HepG2 (cell line): ENCODE results near the gene MSI2. TPM values are rescaled to one million over a fixed set of nuclear protein-coding genes. Genes with fewer than 3 reads are reported as not detected.

Experiments used
- ATAC-seq: fragments of 200-7000 bp; cut with Tn5 transposase; 3 replicates; pipeline ENCODE4 v1.9.1; 2020; ENCODE audit warnings: mild to moderate bottlenecking, moderate library complexity
- BruUV-seq: library from RNA; stranded (reverse); fragments of 400-500 nt; replicated peaks from 2 replicates; lab custom pipeline; 2021; lab: Mats Ljungman, UMichigan
- CTCF ChIA-PET: fragments of 300-600 bp; formaldehyde crosslinking; extraction: SDS; loops from one replicate; lab custom pipeline; 2021; ENCODE audit warnings: low total read pairs, inconsistent platforms, low intra/inter-chr PET ratio; lab: Yijun Ruan, JAX
- POLR2A ChIA-PET: fragments of 350-600 bp; sonication (Branson Sonifier 250); formaldehyde crosslinking; loops from one replicate; lab custom pipeline; 2020; ENCODE audit warnings: antibody characterized with exemption, inconsistent platforms; lab: Yijun Ruan, JAX
- DNase-seq: peaks from one replicate; pipeline ENCODE4 v3.0.0-alpha.2; 2015; ENCODE audit warnings: low spot score
- FAIRE-seq: peaks from 3 replicates; lab custom pipeline; 2011; peaks lifted over from hg19 to GRCh38; lab: Jason Lieb, UNC
- H2AFZ ChIP-seq: one replicate; pipeline ENCODE4 v1.6.1; 2011; ENCODE audit warnings: low read length, inconsistent platforms
- H3K27ac ChIP-seq: fragments of 300-600 bp; 3 replicates; pipeline ENCODE4 v1.8.0; 2011; ENCODE audit warnings: mixed run types, mild to moderate bottlenecking, mixed read lengths, low read length, inconsistent platforms; ENCODE audit not compliant: insufficient read depth; ENCODE audit errors: extremely low read length
- H3K27me3 ChIP-seq, 2 experiments: fragments of 200-600 bp in 1 of 2; 2 replicates in 1 of 2; 3 replicates in 1 of 2; pipeline versions ENCODE4 v1.6.0 to v1.8.0; 2011; ENCODE audit warnings: low read length in 2 of 2, mild to moderate bottlenecking in 2 of 2, moderate library complexity in 2 of 2, inconsistent platforms in 1 of 2; ENCODE audit not compliant: insufficient read depth in 2 of 2, control insufficient read depth in 1 of 2
- H3K36me3 ChIP-seq, 2 experiments: fragments of 200-600 bp in 1 of 2; replicated peaks in 1 of 2; 2 replicates in 1 of 2; 3 replicates in 1 of 2; pipeline versions ENCODE4 v1.5.1 to v1.8.0; 2011; ENCODE audit warnings: low read length in 2 of 2, inconsistent platforms in 1 of 2; ENCODE audit not compliant: insufficient read depth in 2 of 2, control insufficient read depth in 1 of 2
- H3K4me1 ChIP-seq: 2 replicates; pipeline ENCODE4 v1.5.1; 2012; ENCODE audit warnings: low read length, inconsistent platforms; ENCODE audit not compliant: insufficient read depth
- H3K4me2 ChIP-seq: 2 replicates; pipeline ENCODE4 v1.6.0; 2011; ENCODE audit warnings: low read depth, low read length, inconsistent platforms
- H3K4me3 ChIP-seq, 3 experiments: fragments of 200-600 bp in 1 of 3; sonication (generic), shearing (Covaris generic) in 1 of 3; replicated peaks in 1 of 3; 2 replicates each; pipeline ENCODE4 v1.5.1; 2011 to 2016; ENCODE audit warnings: low read length in 3 of 3, inconsistent platforms in 2 of 3, low read depth in 2 of 3, mild to moderate bottlenecking in 2 of 3, control low read depth in 1 of 3, mixed read lengths in 1 of 3; ENCODE audit not compliant: insufficient read depth in 1 of 3
- H3K79me2 ChIP-seq: one replicate; pipeline ENCODE4 v1.6.1; 2011; ENCODE audit warnings: low read length, inconsistent platforms; ENCODE audit not compliant: insufficient read depth
- H3K9ac ChIP-seq: 2 replicates; pipeline ENCODE4 v1.6.0; 2011; ENCODE audit warnings: mild to moderate bottlenecking, low read depth, low read length, inconsistent platforms; ENCODE audit not compliant: insufficient read depth
- H3K9me3 ChIP-seq: 2 replicates; pipeline ENCODE4 v1.5.1; 2012; ENCODE audit warnings: mild to moderate bottlenecking, low read length
- H4K20me1 ChIP-seq: 2 replicates; pipeline ENCODE4 v1.6.0; 2011; ENCODE audit warnings: inconsistent platforms, mild to moderate bottlenecking, low read length, moderate library complexity; ENCODE audit not compliant: insufficient read depth
- BCL6 ChIP-seq: IDR thresholded peaks from 2 replicates; pipeline ENCODE4 v1.6.1; 2016; ENCODE audit warnings: missing genetic modification reagents, missing compliant biosample characterization
- BRCA1 ChIP-seq: sonication (generic); formaldehyde crosslinking; IDR thresholded peaks from 2 replicates; pipeline ENCODE4 v1.4.0; 2020; ENCODE audit warnings: missing genetic modification reagents
- FOXA1 ChIP-seq, 2 experiments: fragments of 450-650 bp in 1 of 2; sonication (generic) in 1 of 2; formaldehyde crosslinking in 1 of 2; IDR thresholded peaks; 2 replicates each; pipeline versions ENCODE4 v1.4.0 to v1.6.1; 2016 to 2020; ENCODE audit warnings: missing genetic modification reagents in 1 of 2
- FOXO1 ChIP-seq: sonication (generic); formaldehyde crosslinking; IDR thresholded peaks from 2 replicates; pipeline ENCODE4 v1.4.0; 2020; ENCODE audit warnings: missing genetic modification reagents
- HCFC1 ChIP-seq: fragments of 150-350 bp; IDR thresholded peaks from 2 replicates; pipeline ENCODE4 v1.6.1; 2014; ENCODE audit warnings: low read depth, low read length
- HDAC1 ChIP-seq: sonication (generic); formaldehyde crosslinking; IDR thresholded peaks from 2 replicates; pipeline ENCODE4 v1.5.1; 2020; ENCODE audit warnings: mild to moderate bottlenecking, missing genetic modification reagents
- IRF2 ChIP-seq: IDR thresholded peaks from 2 replicates; pipeline ENCODE4 v1.6.1; 2018; ENCODE audit warnings: missing genetic modification reagents, missing compliant biosample characterization
- ISL2 ChIP-seq: sonication (generic); formaldehyde crosslinking; IDR thresholded peaks from 2 replicates; pipeline ENCODE4 v1.5.0; 2020; ENCODE audit warnings: missing genetic modification reagents
- KLF13 ChIP-seq: sonication (generic); formaldehyde crosslinking; IDR thresholded peaks from 2 replicates; pipeline ENCODE4 v1.4.0; 2020; ENCODE audit warnings: mild to moderate bottlenecking, missing genetic modification reagents
- KLF15 ChIP-seq: sonication (generic); formaldehyde crosslinking; IDR thresholded peaks from 2 replicates; pipeline ENCODE4 v1.8.1; 2023; ENCODE audit warnings: borderline replicate concordance, mild to moderate bottlenecking, inconsistent platforms, missing genetic modification reagents, mixed read lengths
- MATR3 ChIP-seq: sonication (generic); formaldehyde crosslinking; IDR thresholded peaks from 2 replicates; pipeline ENCODE4 v1.4.0; 2020; ENCODE audit warnings: missing genetic modification reagents
- MED1 ChIP-seq: sonication (generic); formaldehyde crosslinking; IDR thresholded peaks from 2 replicates; pipeline ENCODE4 v1.4.0; 2020; ENCODE audit warnings: missing genetic modification reagents
- MTF1 ChIP-seq: sonication (generic); formaldehyde crosslinking; IDR thresholded peaks from 2 replicates; pipeline ENCODE4 v1.5.0; 2020; ENCODE audit warnings: missing genetic modification reagents
- NRL ChIP-seq: sonication (generic); formaldehyde crosslinking; IDR thresholded peaks from 2 replicates; pipeline ENCODE4 v1.5.0; 2020; ENCODE audit warnings: missing genetic modification reagents, mild to moderate bottlenecking, moderate library complexity, borderline replicate concordance
- SALL1 ChIP-seq: sonication (generic); formaldehyde crosslinking; IDR thresholded peaks from 2 replicates; pipeline ENCODE4 v1.8.0; 2022; ENCODE audit warnings: mild to moderate bottlenecking, missing genetic modification reagents
- ZNF274 ChIP-seq: sonication (generic); formaldehyde crosslinking; IDR thresholded peaks from 2 replicates; pipeline ENCODE4 v1.5.1; 2020; ENCODE audit warnings: mild to moderate bottlenecking, missing genetic modification reagents
- ZNF354B ChIP-seq: sonication (generic); formaldehyde crosslinking; IDR thresholded peaks from 2 replicates; pipeline ENCODE4 v1.8.0; 2022; ENCODE audit warnings: mild to moderate bottlenecking, missing genetic modification reagents
- ZNF761 ChIP-seq: sonication (generic); formaldehyde crosslinking; conservative IDR thresholded peaks from 2 replicates; pipeline ENCODE4 v1.4.0; 2020; ENCODE audit warnings: mild to moderate bottlenecking, missing genetic modification reagents
- ZSCAN9 ChIP-seq: IDR thresholded peaks from 2 replicates; pipeline ENCODE4 v1.6.1; 2016; ENCODE audit warnings: borderline replicate concordance
- ZZZ3 ChIP-seq: sonication (generic); formaldehyde crosslinking; IDR thresholded peaks from 2 replicates; pipeline ENCODE4 v1.4.0; 2020; ENCODE audit warnings: missing genetic modification reagents, mild to moderate bottlenecking, borderline replicate concordance
- WGBS: methylation state at CpG from one replicate; pipeline ENCODE4 v1.1.6; 2017; ENCODE audit warnings: low lambda C conversion rate; 5-methylcytosine and 5-hydroxymethylcytosine counted together
- in situ Hi-C: cut with HindIII; loops from 2 replicates; pipeline ENCODE4 v1.10.0; 2017; ENCODE audit warnings: low pct_unique_long_range_greater_than_20kb; ENCODE audit not compliant: extremely low pct_ligation_motif_present
- intact Hi-C: fragments of 100-400 bp; cut with micrococcal nuclease; formaldehyde crosslinking; loops from one replicate; pipeline ENCODE4 v1.10.0; 2022; ENCODE audit not compliant: unreplicated experiment
- polyA plus RNA-seq, 8 experiments: library from polyadenylated mRNA; depleted of rRNA in 3 of 8; stranded (reverse) in 7 of 8; unstranded in 1 of 8; fragments of >200 nt; fragmentation: Illumina TruSeq in 4 of 8; extraction: Trizol in 4 of 8; gene quantifications; 2 replicates each; pipeline versions ENCODE4 v1.2.1 to v1.2.3, GENCODE V29; 2011 to 2016; ENCODE audit warnings: low read depth in 4 of 8, missing spikeins in 1 of 8, mixed read lengths in 1 of 8; ENCODE audit not compliant: insufficient read depth in 1 of 8
- total RNA-seq, 5 experiments: library from RNA; depleted of rRNA; stranded (reverse); fragments of >200 nt; fragmentation: Illumina TruSeq; extraction: Trizol; gene quantifications; 2 replicates each; pipeline ENCODE4 v1.2.3, GENCODE V29; 2016; ENCODE audit warnings: low read depth in 1 of 5
- TF ChIP-seq, protein P1 (sequence below): sonication (generic); formaldehyde crosslinking; IDR thresholded peaks from 2 replicates; pipeline ENCODE4 v1.4.0; 2020; ENCODE audit warnings: mild to moderate bottlenecking, missing genetic modification reagents
- TF ChIP-seq, protein P2 (sequence below), 2 experiments: IDR thresholded peaks; 2 replicates each; pipeline ENCODE4 v1.6.1; 2011 to 2012; ENCODE audit warnings: low read length in 2 of 2, borderline replicate concordance in 1 of 2, low read depth in 1 of 2, mild to moderate bottlenecking in 1 of 2, moderate library complexity in 1 of 2

Gene MSI2
- total and polyA plus RNA-seq, 2 of the 13 experiments (the other 11 are each of a cell fraction or from before 2014, with no cell fraction given), result 77.5 to 78.4 TPM

DNA sequence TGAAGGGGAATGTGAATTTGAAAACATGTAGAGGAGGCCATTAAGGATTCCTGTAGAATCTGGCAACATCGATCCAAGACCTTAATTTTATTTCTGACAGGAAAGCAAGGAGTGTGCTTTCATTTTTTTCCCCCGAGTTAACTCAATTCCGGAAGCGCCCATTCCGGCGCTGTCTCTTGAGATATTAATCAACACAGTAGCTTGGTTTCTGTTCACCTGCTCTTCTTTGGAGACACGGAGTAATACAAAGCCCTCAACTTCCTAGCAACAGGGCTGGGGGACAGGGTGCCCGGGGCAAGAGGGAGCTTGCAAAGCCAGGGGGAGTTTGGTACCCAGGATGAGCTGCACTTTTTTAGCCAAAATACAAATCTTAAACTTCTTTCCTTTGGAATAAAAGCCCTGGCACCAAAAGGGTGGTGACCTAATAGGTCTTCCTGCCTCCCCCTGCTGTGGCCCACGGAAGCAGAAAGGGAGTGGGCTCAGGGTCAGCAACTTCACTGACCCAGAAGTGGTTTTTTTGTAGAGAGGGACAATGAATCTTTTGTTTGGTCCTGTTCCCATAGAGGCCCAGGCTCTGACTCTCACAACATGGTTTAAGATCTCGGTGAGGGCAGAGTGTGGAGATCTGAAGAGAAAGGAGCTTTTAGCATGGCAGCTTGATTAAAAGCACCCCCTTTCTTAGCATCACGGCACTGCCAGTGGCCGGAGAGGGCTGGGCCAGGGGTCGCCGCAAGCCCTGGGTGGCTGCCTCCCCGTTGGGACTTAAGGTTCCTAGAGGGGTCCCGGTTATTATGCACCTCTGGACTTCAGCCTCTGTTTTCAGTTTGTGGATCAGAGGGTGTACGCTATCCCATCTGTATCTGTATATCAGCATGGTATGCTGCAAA, 281.4 kb downstream of the MSI2 start:
- no peaks in the 10 kb centered on the region for H3K27me3 ChIP-seq
- peaks cover 5 to 15% of the 10 kb centered on the region in 2 experiments; a peak in 4 of 5 replicates for H3K36me3 ChIP-seq
- peak overlapping the region; percentile 89 for H3K27ac ChIP-seq
- intact Hi-C loops (loop anchor here (1.0 kb wide), 2 partner anchors 20 to 24 kb away; no protein-coding TSS in a partner anchor), in situ Hi-C loops (no loop called here)
- WGBS, result 54% methylated on average over 17 of the region's 17 CpGs
- H2AFZ ChIP-seq, result no peak overlapping the region
- H3K4me2 ChIP-seq, result peak overlapping the region; percentile 69
- peak; percentile 63 for FAIRE-seq
- peak; percentile 81 for ATAC-seq
- H3K4me1 ChIP-seq, result peaks cover 95% of the 10 kb centered on the region
- ChIA-PET POLR2A (interaction anchor here (0.6 to 4.8 kb wide), 9 partner anchors 9 to 245 kb away, joined by 3 to 70 read pairs (median 8); no protein-coding TSS in a partner anchor), CTCF (interaction anchor here (1.0 kb wide), 1 partner anchor 79 kb away, joined by 3 read pairs; no protein-coding TSS in a partner anchor)
- no TSS peak for BruUV-seq
- H3K79me2 ChIP-seq, result peaks cover 5% of the 10 kb centered on the region
- peak overlapping the region in 1 of 3 experiments; percentile 39; a peak in 2 of 6 replicates for H3K4me3 ChIP-seq
- no peaks in the 10 kb centered on the region for H4K20me1 ChIP-seq
- H3K9me3 ChIP-seq, result no peaks in the 10 kb centered on the region
- DNase-seq, result peak; percentile 90
- peak overlapping the region; percentile 74 for H3K9ac ChIP-seq
- TF ChIP-seq, protein P1, sequence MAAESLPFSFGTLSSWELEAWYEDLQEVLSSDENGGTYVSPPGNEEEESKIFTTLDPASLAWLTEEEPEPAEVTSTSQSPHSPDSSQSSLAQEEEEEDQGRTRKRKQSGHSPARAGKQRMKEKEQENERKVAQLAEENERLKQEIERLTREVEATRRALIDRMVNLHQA (CRISPR knock-in tag), result no peak
- TF ChIP-seq ZSCAN9 (CRISPR knock-in tag) (no peak), KLF13 (no peak), ZNF354B (CRISPR knock-in tag) (no peak), BCL6 (CRISPR knock-in tag) (peak; percentile 57; the same call in 1 of the 2 replicates), FOXO1 (no peak), BRCA1 (CRISPR knock-in tag) (no peak), NRL (no peak), ZZZ3 (CRISPR knock-in tag) (no peak), IRF2 (CRISPR knock-in tag) (peak; percentile 57; the same call in 1 of the 2 replicates), HCFC1 (no peak), ISL2 (peak; percentile 73), SALL1 (peak; percentile 65), ZNF274 (0 out of 2 replicates have a peak, but pooled peaks have one; percentile 67), KLF15 (no peak), HDAC1 (CRISPR knock-in tag) (peak; percentile 37; the same call in 1 of the 2 replicates), MED1 (CRISPR knock-in tag) (peak; percentile 65; the same call in 1 of the 2 replicates), ZNF761 (no peak), MATR3 (no peak), MTF1 (no peak), FOXA1 (IDR thresholded peaks at IDR 0.05) (no peak), FOXA1 (CRISPR knock-in tag; IDR thresholded peaks at IDR 0.05) (no peak)
- TF ChIP-seq, protein P2, sequence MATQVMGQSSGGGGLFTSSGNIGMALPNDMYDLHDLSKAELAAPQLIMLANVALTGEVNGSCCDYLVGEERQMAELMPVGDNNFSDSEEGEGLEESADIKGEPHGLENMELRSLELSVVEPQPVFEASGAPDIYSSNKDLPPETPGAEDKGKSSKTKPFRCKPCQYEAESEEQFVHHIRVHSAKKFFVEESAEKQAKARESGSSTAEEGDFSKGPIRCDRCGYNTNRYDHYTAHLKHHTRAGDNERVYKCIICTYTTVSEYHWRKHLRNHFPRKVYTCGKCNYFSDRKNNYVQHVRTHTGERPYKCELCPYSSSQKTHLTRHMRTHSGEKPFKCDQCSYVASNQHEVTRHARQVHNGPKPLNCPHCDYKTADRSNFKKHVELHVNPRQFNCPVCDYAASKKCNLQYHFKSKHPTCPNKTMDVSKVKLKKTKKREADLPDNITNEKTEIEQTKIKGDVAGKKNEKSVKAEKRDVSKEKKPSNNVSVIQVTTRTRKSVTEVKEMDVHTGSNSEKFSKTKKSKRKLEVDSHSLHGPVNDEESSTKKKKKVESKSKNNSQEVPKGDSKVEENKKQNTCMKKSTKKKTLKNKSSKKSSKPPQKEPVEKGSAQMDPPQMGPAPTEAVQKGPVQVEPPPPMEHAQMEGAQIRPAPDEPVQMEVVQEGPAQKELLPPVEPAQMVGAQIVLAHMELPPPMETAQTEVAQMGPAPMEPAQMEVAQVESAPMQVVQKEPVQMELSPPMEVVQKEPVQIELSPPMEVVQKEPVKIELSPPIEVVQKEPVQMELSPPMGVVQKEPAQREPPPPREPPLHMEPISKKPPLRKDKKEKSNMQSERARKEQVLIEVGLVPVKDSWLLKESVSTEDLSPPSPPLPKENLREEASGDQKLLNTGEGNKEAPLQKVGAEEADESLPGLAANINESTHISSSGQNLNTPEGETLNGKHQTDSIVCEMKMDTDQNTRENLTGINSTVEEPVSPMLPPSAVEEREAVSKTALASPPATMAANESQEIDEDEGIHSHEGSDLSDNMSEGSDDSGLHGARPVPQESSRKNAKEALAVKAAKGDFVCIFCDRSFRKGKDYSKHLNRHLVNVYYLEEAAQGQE (IDR thresholded peaks at IDR 0.05; ENCODE audit: borderline replicate concordance in 1 of 2, low read depth in 1 of 2, low read length in 2 of 2), result no peak
